CD4-positive, alpha-beta T cell treated with Interleukin-6 at 100 ng/mL for 8 hours (primary cell): Measurements from ENCODE around the gene TJP3.

Experiments used
- DNase-seq: peaks from one replicate; pipeline ENCODE4 v3.0.0-alpha.2; 2020; ENCODE audit warnings: mixed read lengths, low spot score

The TJP3 gene

DNA sequence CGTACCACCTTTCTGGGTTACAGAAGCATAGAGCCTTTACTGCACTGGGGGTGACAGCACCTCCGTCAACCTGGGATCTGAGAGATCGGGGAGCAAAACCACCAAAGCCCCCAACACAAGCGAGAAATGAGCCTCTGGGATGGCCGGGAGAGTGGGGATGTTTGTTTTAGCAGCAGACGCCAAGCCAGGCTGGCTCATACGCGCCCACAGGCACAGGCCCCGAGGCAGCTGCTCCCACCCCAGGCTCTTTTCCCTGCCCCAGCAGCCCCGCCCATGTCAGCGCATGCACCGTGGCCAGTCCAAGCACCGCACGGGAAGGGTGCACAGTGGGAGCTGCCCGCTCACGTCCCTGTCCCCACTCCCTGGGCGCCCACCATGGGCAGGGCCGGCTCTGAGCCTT is 16.5 kb upstream of the TJP3 start:
- DNase-seq = no peak

DNA sequence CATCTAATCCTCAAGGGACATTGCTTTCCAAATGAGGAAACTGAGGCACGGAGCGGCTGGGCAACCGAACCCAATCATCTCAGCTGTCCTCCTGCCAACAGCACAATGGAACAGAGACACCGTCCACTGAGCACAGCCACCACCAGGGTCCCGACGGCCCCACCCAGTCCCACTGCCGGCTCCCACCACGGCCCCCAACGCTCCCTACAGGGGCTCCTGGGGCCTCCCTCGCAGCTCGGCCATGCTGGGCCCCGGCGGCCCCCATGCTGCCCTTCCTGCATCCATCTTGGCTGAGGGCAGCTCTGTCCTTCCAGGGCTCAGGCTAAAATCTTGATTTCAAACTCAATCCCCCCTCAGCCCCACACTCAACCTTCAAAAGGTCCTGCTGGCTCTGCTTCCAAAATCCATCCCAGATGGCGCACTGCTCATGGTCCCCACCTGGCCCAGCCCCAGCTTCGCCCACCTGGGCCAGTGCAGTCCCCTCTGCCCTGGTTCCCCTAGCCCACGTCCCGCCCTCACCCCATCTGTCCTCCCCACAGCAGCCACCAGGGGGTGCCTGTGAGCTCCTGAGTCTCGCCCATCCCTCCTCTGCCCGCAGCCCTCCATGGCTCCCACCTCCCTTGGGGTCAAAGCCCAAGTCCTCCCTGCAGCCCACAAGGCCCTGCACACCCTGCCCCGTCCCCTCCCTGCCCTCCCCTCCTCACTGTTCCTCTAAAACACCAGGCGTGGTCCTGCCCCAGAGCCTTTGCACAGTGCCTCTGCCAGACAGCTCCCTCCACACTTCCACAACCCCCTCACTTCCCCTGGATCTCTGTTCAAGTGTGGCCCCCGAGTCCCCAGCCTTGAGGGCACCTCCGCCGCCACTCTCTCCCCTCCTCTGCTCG is 15.8 kb upstream of the TJP3 start:
- peak; percentile 30 for DNase-seq

DNA sequence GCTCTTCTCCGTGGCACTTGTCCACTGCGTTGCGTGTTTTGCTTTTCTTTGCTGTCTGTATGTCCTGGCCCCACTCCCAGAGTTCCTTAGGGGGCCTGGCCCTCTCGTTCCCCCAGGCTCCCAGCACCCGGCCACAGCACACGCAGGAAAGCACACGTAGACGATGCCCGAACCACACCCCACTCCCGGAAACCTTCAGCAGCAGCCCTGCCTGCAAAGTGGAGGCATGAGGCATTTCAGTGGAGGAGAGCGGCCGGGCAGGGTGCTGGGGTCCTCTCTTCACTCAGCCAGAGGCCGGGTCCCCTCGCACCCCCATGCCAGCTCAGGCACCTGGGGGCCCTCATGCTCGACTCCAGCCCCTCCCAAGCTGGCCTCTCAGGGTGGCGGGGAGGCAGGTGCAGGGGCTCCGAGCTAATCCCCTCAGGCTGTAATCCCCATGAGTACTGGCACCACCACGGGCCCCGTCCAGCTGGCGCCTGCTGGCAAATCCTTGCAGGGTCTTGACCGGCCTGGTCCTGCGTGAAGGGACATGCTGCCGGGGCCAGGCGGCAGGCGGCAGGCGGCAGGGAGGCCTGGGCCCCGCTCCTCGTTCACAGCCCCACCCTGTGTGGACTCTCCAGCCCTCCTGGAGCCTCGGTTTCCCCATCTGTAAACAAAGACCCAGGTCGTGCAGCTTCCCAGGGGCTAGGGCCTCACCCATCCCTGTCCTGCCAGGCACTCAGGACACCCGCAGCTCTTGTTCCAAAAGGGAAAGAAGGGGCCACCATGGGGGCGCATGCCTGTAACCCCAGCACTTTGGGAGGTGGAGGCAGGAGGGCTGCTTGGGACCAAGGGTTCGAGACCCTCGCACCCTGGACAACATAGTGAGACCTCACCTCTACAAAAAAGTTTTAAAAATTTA is 14.9 kb upstream of the TJP3 start:
- no peak for DNase-seq

DNA sequence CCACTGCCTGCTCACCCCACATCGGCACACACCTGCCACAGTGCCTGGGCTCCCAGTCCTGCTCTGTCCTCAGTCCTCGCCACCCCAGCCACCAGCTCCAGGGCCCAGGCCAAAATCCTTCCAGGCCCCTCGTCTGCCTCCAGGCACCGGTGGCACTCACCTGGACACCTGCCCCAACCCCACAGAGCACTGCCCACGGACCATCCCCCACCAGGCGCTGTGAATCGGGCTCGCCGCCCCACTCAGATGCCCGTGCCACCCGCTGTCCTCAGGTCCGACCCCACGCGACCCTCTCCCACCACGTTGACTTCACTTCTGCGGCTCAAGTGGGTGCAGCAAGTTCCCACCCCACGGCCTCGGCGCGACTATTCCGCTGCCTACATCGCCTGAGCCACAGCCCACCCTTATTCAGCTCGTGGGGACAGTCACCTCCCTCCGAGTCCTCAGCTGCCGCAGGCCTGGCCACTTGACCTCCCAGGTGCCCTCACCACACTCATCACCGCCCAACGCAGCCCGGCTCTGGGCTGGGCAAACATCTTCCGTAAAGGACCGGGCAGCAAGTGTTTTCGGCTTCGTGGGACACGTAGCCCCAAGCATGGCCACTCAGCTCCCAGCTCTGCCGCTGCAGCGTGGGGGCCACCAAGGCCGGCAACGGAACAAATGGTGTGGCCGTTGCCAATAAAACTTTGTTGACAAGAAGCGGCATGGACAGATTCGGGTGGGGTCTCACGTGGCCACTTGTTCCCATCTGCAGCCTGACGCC is 13.6 kb upstream of the TJP3 start:
- DNase-seq = no peak

DNA sequence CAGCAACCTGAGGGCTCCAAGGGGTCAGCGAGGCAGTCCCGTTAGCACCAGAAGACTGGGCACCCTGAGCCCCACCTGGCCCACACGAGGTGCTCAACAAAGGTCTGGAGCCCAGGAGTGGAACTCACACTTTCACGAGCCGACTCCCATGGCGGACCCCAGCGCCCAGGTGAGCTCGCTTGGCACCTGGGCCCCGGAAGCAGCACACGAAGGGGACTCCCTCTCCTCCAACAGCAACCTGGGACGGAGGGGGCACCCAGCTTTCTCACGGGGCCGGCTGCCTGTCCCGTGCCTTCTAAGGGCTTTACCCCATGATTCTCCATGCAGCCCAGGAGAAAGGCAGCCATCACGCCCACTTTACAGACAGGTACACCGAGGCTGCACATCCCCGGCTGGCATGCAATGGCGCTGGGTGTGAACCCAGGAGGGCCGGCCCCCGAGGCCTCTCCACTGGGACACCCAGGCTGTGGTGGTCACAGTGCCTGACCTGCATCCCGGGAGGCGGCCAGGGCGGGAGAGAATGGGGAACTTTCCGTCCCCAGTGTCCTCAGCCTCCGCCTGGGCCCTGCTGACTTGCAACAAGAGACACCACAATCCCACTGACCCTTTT is 13.0 kb upstream of the TJP3 start:
- DNase-seq = no peak

DNA sequence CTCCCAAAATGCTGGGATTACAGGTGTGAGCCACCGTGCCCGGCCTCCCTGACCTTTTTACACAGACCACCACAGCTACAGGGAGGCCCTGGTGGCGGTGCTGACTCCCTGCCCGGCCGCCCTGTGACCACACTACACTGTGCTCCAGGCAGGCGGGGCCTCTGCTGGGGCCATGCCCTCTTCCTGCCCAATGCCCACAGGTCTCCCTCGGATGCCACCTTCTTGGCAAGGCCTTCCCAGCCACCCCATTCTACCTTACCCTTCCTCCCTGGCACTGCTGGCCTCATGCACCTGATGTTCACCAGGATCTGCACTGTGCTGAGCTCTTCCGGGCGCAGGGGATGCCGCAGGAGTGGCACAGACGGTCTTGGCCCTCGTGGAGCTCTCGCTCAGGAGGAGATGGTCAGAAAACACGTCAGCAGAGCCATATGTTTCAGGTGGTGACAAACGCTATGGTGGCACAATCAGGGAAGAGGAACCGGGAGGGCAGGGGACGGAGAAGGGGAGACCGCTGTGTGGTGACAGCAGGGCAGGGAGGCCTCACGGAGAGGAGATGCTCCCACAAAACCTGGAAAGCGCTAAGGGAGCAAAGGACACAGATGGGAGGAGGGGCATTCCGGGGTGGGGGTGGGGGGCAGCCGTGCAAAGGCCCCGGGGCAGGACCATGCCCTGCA is 12.1 kb upstream of the TJP3 start:
- no peak for DNase-seq

DNA sequence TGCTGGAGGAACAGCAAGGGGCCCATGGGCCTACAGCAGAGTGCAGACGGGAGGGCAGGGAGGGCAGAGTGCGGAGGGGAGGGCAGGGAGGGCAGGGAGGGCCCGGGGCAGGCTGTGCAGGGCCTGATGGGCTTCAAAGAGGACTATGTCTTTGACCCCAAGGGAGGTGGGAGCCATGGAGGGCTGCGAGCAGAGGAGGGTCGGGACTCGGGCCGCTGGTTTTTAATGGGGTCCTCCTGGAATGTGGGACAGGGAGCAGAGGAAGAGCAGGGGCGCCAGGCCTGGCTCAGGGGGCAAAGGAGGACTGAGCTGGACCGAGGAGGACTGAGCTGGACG is 11.6 kb upstream of the TJP3 start:
- no peak for DNase-seq

DNA sequence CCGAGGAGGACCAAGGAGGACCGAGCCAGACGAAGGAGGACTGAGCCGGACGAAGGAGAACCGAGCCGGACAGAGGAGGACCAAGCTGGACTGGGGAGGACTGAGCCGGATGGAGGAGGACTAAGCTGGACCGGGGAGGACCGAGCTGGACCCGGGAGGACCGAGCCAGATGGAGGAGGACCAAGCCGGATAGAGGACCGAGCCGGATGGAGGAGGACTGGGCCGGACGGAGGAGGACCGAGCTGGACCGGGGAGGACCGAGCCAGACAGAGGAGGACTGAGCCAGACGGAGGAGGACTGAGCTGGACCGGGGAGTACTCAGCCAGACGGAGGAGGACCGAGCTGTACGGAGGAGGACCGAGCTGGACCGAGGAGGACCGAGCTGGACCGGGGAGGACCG is 11.1 kb upstream of the TJP3 start:
- DNase-seq = no peak

DNA sequence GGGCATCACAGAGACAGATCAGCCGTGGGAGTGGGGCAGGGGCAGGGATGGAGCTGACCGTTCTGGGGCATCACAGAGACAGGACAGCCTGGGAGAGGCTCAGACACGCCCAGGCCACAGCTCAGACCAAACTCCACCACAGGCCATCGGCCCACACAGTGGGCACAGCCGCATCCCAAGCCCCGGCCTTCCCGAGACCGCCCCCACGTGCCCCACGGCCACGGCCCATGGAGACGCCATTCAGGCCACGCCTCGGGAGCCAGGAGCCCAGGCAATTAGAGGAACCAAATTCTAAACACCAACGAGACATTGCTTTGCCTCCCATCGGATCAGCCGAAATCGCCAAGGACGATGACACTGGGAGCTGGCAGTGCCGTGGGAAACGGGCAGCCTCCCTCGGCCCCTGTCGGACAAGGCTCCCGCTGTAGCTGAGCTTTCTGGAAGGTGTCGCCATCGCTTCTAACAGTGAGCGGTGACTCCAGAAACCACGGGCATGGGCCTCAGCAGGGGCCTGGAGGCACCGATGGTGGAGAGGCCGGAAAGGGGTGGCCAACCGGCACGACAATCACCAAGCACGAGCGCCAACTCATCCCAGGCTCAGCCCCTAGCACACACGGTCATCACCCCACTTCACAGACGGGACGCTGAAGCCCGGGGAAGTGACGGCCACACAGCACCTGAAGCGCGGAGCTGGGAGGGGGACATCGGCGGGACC is 10.4 kb upstream of the TJP3 start:
- DNase-seq = no peak

DNA sequence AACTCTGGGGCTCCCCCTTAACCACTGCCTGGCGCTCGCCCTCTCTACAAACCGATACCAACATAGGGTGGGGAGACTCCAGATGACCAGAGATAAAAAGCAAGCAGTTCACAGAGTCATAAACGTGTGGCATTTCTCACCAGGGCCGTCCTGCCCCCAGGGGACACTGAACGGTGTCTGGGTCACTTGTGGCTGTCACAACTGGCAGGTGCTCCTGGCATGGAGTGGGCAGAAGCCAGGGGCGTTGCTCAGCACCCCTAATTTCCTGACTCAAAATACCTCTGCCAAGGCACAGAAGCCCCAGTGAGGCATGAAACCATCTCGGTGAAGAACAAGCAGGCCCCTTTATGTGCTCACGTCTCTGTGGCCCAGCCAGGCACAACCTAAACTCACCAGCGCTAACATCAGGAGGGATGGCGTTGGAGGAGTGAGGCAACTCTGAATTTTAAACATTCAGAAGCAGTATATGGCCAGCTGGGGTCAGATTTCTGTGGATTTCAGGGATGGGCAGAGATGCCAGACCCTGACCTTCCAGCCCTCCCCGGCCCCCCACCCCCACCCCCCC is 9.7 kb upstream of the TJP3 start:
- no peak for DNase-seq

DNA sequence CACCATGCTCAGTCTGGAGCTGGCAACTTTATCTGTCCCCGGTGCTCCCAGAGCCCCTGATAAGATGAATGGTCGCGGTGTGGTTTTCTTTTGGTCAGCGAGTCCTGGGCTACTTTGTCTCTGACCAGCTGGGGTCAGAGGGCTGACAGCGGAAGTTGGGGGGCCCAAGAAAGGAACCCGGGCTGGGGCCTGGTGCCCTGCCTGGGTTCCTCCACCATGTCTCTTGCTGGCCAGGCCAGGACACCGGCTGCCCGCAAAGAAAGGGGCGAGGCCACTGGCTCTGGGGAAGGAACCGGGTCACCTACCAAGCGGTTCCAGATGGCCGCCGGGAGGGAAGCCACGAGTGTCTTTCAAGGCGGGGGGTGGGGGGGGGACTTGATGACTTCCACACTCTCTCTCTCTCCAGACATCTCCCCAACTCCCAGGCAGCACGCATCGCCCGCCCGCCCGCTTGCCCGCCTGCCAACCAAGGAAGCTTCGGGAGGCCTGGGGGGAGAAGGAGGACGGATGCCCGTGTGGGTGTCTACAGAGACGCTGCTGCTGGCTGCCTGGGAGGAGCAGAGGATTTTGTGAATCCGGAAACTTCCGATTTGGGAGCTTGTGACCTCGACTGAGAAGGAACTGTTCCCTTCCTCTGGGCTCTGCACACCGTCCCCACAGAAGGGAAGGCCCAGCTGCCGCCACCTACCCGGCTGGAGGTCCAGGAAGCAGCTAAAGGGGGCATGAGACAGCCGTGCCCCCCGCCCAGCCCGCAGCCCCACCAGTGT is 9.0 kb upstream of the TJP3 start:
- DNase-seq = peak; percentile 12

DNA sequence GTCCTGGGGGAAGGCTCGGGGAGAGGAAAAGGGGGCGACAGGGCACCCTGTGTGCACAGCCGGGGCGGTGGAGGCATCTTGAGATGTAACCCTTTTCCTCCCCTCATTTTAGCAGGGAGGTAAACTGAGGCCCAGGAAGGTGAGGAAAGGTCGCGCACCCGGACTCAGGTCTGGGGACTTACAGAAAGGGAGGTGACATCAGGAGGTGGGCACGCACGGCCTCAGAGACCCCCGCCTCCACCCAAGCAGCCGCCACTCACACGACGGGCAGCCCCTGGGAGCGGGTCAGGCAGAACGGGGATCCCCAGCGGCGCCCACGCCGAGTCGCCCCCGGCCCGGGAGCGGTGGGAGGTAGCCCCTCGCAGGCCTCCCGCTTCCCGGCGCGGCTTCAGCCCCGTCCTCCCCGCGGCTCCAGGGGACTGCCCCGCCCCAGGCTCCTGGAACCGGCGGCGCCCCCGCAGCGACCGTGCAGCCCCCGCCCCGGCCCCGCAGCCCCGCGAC is 8.4 kb upstream of the TJP3 start:
- DNase-seq = no peak

DNA sequence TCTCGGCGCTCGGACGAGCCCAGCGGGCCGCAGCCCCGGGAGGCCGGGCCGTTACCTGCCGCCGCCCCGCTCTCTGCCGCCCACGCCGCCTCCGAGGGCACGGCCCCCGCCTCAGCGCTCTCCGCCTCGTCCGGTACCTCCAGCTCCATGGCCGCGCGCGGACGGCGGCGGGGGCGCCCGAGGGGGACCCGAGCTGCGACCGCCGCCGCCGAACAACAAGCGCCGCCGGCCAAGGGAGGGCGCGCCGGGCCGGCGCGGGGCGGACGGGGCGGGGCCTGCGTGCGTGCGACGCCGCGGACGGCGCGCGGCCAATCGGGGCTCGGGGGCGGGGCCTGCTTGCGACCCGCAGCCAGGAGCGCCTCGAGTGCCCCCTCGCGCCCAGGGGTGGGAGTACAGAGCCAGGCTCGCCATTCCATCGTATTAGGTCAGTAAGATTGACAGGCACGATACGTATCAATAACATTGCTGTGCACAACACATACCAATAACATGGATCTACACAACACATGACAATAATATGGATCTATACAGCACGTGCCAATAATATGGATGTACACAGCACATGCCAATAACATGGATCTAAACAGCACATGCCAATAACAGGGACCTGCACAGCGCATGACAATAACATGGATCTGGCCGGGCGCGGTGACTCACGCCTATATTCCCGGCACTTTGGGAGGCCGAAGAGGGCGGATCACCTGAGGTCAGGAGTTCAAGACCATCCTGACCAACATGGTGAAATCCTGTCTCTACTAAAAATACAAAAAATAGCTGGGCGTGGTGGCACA is 7.7 kb upstream of the TJP3 start, which contains the start of gene PIP5K1C:
Gene PIP5K1C (minus strand): TSS at position 227 of the 791 bp plus-strand sequence. CDS start 78 bp downstream, at position 149.
- peak; percentile 90 for DNase-seq

DNA sequence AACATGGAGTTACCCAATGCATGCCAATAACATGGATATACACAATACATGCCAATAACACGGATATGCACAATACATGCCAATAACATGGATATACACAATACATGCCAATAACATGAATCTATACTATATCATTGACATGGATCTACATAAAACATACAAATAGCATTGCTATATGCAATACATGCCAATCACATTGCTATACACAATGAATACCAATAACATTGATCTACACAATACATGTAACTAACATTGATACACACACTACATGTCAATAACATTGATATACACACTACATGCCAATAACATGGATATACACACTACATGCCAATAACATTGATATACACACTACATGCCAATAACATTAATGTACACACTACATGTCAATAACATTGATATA is 7.0 kb upstream of the TJP3 start:
- no peak for DNase-seq

DNA sequence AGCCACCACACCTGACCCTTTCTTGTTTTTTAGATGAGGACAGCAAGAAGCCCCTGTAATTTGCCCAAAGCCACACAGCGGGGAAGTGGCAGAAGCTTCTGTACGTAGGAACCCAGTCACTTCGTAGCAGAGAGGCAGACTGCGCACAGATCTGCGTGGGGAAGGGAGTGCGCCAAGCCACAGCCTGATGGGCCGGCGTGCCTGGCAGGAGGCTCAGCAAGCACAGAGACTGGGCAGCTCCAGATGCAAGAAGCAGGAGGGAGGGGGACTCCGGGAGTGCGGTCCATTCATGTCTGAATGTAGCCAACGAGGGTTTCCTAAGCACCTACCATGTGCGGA is 347 bp upstream of the TJP3 start:
- no peak for DNase-seq

DNA sequence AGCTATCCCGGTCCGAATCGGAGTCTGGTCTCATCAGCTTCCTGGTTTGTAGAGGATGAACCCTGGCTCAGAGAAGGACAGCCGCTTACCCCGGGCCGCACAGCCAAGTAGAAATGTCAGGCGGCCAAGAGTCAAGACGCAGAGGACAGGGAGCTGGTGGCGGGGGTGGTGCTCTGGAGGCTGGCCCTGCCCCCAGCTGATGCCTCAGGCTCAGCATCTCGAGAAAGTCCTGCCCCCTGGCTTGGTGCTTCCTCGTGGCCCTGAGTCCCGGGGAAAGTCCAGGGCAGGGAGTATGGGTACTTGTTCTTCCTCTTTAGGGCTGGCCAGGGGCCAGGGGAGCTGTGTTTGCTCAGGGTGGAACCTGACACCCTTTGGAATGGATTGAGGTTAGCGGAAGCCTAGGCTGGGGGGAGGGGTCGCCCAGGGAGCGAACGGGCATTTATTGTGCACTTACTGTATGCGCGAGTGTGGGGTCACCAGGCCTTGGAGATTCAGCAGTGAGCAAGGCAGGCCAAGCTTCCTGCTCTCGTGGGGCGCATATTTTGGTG is 2.2 kb downstream of the TJP3 start:
- DNase-seq = no peak

DNA sequence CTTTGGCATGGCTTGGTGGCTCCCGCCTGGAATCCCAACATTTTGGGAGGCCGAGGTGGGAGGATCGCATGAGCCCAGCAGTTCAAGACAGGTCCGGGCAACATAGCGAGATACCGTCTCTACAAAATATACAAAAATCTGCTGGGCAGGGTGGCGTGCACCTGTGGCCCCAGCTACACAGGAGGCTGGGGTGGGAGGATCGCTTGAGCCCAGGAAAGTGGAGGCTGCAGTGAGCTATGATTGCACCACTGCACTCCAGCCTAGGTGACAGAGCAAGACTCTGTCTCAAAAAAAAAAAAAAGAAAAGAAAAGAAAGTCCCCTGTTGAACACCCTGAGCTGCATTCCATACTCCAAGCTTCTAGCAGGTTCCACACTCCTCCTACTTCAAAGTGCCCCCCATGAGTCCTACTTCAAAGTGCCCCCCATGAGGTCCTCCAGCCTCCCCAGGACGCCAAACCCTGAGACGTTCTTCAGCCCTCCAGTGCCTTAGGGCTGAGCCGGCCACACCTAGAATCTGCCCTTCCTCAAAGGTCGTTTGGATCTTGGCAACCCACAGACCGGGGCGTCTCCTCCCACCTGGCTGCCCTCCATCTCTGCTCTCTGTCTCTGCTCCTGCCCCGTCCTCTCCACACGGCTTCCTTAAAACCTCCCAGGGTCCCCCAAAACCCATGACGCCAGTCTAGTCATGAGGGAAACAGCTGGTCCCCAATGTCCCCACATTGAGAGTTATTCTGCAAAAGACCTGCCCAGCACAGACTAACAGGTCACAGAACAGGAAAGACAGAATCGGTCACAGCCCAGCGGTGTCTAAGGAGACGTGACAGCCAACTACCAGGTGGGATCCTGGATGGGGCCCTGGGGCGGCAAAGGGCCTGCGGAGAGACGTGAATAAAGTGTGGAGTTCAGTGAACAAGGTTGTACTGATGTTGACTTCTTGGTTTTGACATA is 4.8 kb downstream of the TJP3 start:
- no peak for DNase-seq
